Activated T-cell treated with anti-CD3 and anti-CD28 coated beads, Interleukin-2, amount 50 U/mL, for 1 hour (primary cell): ENCODE data around the gene BTBD8.

ENCODE experiments used
- DNase-seq: peaks from one replicate; pipeline ENCODE4 v3.0.0-alpha.2; 2020

Gene BTBD8

DNA sequence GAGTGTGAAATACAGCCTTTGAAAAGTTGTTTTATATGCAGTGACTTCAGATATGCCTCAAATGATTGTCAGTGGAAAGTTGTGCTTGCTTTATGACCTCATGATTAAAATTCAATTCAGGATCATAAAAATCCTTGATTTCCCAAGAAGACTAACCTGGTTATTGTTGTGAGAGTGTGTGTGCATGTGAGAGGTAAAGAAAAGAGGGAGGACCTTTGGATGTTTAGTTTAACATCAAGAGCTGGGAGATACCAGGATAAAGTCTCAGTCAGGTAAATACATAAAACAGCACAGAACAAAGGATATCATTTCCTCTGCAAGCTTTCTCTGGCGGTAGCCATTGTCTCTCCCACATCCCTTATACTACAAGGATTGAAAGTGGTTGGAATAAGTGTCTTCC lies 14.4 kb downstream of the BTBD8 start:
- DNase-seq: no peak

GRCh38 chr1:92095874-92096273 lies 15.7 kb downstream of the BTBD8 start:
- no peak for DNase-seq

DNA sequence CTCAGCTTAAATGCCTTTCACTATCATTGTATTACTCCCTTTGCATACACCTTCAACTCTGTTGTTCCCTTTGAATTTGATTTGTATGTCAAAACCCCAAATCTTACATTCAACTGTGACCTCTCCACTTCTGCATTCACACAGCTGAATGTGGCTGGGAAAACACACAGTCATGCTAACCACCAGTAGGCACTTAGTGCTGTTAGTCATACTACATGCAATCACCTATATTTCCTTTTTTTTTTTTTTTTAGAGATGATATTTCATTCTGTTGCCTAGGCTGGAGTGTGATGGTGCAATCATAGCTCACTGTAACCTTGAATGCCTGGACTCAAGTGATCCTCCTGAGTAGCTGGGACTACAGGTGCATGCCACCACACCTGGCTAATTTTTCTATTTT lies 16.2 kb downstream of the BTBD8 start:
- no peak for DNase-seq

- no peak for DNase-seq
These were observed 25.5 kb downstream of the BTBD8 start for GRCh38 chr1:92105546-92106081.

DNA sequence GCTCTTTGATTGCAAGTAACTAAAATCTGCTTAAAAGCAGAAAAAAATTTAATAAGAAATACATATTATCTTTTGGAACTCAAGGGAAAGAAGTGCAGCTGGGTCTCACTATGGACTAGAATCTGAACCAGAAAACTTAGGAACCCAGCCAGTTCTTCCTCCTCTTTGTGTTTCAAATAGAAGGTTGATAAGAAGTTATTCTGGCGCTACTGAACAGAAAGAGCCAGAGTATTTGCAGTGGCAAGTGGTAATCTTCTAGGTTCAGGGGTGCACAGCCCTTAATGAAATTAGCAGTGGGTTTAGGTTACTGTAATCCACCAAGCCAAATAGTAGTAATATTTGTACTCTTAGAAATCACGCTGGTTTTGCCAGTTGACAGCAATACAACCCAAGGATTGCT lies 28.5 kb downstream of the BTBD8 start:
- DNase-seq: no peak

DNA sequence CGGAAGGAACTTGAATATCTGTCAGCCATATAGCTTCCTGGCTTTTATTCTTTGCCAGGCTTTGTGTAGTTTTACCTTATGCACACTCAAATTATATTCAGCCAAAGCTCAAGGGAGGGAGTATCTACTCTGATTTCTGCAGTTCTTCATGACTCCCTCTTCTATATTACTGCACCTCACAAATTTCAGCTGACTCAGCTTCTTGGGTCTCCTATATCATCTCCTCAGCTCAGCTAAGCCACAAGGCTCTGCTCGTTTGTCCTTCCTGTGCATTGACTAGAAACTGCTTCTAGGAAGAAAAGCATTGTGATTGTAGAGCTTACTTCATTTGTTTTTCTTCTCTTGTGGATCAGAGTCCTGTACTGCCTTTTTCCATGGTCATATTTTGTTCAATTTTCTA lies 37.4 kb downstream of the BTBD8 start:
- DNase-seq: no peak

DNA sequence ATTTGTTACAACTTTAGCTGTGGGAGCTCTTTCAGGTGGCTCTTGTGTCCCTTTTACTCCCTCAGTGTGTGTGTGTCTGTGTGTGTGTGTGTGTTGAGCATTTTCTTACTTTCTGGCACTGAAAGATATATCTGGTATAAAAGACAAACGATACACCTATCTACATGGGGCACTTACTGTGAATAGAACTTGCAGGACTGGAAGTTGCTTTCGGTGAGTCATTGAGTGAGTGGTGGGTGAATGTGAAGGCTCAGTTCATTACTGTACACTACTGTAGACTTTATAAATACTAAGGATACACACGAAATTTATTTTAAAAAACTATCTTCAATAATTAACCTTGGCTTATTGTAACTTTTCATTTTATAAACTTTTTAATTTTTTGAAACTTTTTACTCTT lies 38.7 kb downstream of the BTBD8 start:
- no peak for DNase-seq

GRCh38 chr1:92123868-92124267 lies 43.7 kb downstream of the BTBD8 start:
- DNase-seq: no peak

DNA sequence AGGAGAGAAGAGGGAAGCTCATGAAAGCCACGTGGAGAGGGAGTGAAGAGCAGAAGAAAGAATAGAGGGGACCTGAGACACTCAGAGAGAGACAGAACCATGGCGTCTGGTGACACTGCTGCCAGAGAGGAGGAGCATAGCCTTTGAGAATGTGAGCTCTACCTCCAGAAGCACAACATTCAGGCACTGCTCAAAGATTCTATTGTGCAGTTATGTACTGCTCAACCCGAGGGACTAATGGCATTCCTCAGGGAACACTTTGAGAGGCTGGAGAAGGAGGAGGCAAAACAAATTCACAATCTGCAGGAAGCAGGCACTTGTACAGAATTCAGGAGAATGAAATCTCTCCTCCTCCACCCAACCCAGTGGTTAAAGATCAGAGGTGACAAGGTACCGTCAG lies 45.1 kb downstream of the BTBD8 start:
- DNase-seq: no peak

DNA sequence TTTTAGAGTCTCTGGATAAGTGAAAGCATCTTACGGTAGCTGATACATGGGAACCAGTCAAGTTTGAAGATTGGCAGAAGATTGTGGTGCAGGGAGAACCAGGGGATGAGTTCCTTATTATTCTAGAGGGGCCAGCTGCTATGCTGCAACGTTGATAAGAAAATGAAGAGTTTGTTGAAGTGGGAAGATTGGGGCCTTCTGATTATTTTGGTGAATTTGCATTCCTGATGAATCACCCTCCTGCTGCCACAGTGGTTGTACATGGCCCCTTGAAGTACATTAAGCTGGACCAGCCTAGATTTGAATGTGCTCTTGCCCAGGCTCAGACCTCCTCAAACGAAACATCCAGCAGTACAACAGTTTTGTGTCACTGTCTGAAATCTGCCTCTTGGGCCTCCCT lies 45.9 kb downstream of the BTBD8 start:
- DNase-seq: no peak

GRCh38 chr1:92134331-92134730 lies 54.2 kb downstream of the BTBD8 start:
- DNase-seq: no peak

DNA sequence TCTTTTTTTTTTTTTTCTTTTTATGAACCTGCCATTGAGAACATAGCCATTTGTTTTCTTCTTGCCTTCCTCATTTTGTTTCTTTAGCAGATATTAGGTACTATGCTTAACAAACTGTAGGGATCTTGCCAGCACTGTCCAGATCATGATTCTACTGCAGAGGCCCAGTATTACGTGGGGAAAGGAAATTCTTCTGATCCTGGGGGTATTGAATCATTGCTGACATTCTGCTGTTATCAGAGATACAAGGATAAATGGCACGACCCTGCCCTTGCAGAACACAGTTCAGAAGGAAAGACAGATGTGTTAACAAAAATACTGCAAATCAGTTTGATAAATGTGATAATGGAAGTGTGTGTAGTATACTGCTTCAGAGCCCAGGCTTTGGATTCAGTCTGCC lies 56.2 kb downstream of the BTBD8 start:
- DNase-seq: no peak

DNA sequence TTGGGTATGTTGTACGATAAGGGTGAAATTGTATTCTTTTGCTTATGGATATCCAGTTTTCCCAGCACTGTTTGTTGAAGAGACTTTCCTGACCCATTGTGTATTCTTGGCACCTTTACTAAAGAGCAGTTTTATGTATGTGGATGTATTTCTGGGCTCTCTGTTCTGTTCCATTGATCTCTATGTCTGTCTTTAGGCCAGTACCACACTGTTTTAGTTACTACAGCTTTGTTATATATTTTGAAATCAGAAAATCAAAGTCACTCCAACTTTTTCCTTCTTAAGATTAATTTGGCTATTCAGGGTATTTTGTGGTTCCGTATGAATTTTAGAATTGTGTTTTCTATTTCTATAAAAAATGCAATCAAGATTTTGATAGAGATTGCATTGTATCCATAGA lies 74.8 kb downstream of the BTBD8 start:
- DNase-seq: no peak

DNA sequence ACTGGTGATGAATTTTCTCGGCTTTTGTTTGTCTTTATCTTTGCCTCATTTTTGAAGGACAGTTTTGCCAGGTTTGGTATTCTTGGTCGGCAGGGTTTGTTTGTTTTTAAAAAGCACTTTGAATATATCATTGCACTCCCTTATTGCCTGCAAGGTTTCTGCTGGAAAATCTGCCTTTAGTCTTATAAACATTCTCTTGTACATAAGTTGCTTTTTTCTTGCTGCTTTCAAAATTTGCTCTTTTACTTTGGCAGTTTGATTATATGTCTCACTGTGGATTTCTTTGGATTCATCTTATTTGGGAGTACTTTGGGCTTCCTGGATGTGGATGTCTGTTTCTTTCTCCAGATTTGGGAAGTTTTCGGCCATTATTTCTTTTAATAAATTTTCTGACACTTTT lies 79.4 kb downstream of the BTBD8 start:
- DNase-seq: no peak

DNA sequence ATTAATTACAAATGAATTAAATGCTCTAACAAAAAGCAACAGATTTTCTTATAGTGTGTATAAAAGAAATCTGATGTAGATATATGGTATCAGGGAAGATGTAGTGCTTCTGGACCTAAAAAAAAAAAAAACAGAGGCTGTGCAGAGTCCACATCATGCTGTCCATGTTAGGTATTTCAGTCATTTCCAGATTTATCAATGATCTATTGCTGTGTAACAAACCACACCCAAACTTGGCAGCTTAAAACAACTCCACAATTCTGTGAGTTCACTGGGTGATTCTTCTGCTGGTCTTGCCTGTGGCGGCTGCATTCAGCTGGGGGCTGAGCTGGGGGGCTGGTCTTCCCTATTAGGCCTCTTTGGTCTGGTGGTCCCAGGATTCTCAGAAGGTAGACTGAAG lies 85.2 kb downstream of the BTBD8 start:
- DNase-seq: no peak

DNA sequence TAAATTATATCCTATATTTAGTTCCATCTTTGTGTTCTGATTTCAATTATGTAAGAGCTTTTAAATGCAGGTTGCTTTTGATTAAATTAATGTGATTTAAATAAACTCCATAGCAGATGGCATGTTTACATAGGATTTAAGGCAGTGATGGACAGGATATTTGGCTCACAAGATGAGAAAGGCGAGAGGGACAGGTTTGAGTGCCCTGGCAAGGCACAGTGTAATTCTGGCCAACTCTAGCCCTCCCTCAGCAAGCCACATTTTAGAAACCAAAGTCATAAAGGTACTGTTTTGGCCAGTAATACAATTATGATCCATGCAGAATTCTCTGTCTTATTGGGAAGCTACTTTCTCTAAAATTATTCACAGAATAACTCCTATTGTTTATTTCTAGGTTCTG lies 87.0 kb downstream of the BTBD8 start:
- no peak for DNase-seq

- no peak for DNase-seq
These were observed 88.5 kb downstream of the BTBD8 start for GRCh38 chr1:92168657-92169056.

DNA sequence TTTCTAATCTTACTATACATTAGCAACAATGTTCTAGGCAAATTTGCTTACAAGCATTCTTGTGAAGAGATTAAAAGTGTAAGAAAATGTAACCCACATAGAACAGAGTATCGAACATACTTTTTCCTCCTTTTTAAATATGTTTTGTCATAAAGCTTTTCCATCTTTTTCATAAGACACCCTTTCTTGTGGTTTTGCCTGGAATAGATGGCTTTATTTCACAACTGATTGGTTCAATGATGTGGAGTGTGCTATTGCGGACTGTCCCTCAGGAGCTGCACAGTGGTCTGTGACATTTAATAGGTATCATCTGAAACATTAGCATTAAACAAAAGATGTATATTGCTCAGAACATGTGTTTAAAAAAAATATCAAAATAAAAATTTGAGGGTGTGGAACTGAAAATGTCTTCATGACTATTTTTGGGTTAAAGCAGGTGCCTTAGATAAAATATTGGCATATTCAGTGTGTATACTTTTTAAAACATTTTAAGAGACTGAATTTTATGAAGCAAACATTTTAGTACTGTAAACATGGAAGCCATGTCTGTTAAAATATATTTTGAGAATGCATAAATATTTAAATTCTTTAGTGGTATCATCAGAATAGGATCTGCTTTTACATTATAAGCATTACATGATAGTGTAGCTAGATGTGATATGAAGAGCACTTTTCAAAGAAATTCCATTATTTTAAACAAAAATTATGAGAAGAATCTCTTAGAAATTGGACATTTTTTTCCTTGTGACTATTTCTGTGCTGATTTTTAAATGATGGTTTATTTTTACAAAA lies 89.3 kb downstream of the BTBD8 start:
- DNase-seq: no peak

DNA sequence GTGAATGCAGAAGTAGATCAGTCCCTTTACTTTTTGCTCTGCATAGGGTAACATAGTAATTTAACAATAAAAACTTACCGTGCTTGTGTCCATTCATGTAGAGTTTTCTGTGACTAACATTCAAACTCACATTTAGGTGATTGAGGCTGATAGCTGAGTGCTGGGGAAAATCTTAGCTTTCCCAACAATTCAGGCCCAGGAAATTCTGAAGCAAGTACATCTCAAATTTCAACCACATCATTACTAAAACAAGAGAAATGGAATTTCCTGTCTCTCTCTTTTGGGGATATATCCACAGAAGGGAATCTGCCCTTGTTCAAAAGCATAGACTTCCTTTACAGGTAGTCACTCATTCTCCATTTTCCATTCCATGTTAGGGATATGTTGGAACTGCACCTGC lies 104.5 kb downstream of the BTBD8 start:
- DNase-seq: no peak

DNA sequence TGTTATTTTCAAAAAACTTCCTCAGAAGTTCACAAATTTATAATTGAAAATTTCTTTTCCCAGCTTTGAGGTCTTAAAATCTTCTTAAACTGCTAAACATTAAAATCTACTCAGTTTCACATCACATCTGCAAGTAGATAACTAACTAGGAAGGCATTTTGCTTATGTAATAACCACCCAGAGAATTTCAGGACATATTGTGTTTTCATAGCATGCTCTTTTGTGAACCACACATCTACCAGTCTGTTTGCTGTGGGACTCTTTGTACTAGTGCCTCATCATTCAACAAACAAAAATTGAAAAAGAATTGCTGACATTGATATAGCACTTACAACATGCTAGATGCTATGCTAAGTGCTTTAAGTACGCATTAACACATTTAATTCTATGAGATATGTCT lies 105.9 kb downstream of the BTBD8 start:
- DNase-seq: no peak

GRCh38 chr1:92188436-92189255 lies 108.5 kb downstream of the BTBD8 start:
- no peak for DNase-seq

- no peak for DNase-seq
These were observed 111.6 kb downstream of the BTBD8 start for GRCh38 chr1:92191726-92192125.

DNA sequence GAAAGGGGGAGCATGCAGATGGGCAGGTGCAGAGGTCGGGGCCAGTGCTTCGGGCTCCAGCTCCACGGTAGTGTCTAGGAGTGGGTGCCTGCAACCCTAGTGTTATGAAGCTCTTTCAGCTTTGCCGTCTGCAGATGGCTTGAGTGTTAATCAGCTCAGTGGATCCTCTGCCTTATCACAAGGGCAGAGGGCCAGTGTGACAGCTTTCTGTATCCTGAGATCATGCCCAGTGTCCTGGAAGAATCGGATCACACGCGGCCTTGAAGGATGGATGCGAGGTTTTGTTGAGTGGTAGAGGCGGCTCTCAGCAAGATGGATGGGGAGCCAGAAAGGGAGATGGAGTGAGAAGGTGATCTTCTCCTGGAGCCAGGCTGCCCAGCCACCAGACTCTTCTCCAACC lies 112.1 kb downstream of the BTBD8 start:
- DNase-seq: no peak

GRCh38 chr1:92194511-92194910 lies 114.4 kb downstream of the BTBD8 start:
- DNase-seq: no peak
